ENCODE results near the gene ARL6IP4.
"Not testable (repeated sequence)": the region's sequence is repeated elsewhere in the genome, so short reads cannot be mapped to it uniquely, and the experiment has no call there.

ARL6IP4 gene

GRCh38 chr12:123011701-123012100, 31.2 kb downstream of the ARL6IP4 start:
- no peak for DNase-seq (ENCODE audit: low spot score)

- no peak for DNase-seq (ENCODE audit: low spot score)
These were observed 33.0 kb downstream of the ARL6IP4 start for GRCh38 chr12:123013185-123014095.

GRCh38 chr12:123014473-123014872, 34.0 kb downstream of the ARL6IP4 start:
- not testable (repeated sequence) for DNase-seq (ENCODE audit: low spot score)

- no peak for DNase-seq (ENCODE audit: low spot score)
These were observed 37.3 kb downstream of the ARL6IP4 start for GRCh38 chr12:123017753-123018152.

DNA sequence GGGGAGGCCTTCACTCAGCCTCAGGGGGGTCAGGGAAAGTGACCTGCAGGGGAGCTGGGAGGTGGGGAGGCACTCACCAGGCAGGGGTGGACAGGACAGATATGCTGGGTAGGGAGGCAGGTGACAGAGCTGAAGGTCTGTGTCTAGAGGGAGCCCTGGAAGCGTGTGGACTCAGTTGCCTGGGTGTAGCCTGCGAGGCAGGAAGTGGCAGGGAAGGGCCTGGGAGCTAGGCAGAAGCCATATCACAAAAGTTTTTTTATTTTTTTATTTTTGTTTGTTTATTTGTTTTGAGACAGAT, 39.3 kb downstream of the ARL6IP4 start:
- no peak for DNase-seq (ENCODE audit: low spot score)

- no peak for DNase-seq (ENCODE audit: low spot score)
These were observed 41.5 kb downstream of the ARL6IP4 start for GRCh38 chr12:123021688-123022604.

GRCh38 chr12:123022846-123023245, 42.4 kb downstream of the ARL6IP4 start:
- DNase-seq (ENCODE audit: low spot score), result no peak

- DNase-seq (ENCODE audit: low spot score), result peak; percentile 65
These were observed 44.4 kb downstream of the ARL6IP4 start for GRCh38 chr12:123024819-123025391.

DNA sequence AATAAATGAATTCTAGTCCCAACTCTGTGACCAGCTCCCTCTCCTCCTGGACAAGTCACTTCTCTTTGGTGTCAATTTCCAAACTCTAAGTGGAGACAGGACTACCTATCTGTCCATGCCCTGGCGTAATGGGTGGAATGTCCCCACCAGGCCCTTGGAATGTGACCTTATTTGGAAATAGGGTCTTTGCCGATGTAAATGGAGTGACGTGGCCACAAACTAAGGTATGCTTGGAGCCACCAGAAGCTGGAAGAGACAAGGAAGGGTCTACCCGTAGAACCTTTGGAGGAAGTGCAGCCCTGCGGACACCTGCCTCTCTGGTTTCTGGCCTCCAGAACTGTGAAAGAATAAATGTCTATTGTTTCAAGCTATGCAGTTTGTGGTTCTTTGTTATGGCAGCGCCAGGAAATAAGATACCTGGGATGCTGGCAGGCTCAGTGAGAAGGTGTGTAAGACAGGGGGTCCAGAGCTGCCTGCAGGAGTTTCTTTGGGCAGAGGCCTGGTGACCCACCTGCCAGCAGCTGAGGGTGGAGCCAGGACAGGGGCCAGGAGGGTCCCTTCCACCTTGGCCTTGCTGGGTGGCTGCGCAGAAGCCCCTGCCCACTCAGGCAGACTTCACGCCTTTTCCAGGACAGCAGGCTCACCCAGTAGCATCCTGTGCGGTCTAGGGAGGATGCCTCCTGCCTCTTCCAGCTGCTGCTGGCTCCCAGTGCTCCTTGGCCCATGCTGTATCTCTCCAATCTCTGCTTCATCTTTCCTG, 45.8 kb downstream of the ARL6IP4 start:
- DNase-seq (ENCODE audit: low spot score), result no peak

DNA sequence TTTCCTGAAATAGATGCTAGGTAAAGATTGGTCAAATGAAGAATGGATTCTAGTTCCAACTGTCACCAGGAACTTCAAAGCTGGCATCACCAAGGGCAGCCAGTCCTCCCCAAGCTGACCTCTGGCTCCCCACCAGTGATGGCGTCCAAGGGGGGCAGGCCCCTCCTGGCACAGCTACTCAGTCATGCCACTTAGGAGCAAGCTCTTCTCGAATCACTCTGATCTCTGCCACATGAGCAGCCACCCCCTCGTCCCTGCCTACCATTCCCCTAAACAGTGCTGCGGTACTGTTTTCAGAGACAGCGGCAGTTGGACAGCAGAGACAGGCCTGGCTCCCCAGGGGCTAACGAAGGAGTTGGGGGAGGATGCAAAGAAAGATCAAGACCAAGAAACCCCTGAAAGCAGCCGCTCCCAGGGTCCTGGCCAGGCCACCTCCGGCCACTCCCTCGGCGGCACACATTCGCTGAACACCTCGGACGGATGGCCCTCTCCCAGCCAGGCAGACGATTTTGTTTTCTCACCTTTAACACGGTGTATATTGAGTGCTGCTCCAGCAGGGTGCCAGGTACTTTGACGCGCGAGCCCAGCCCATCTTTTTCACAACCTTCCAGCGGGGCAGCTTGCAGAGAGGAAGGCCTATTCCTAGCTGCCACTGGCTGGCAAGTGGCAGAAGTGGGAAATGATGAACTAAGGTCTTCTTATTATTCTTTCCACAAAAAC, 47.4 kb downstream of the ARL6IP4 start:
- no peak for DNase-seq (ENCODE audit: low spot score)

- no peak for DNase-seq (ENCODE audit: low spot score)
These were observed 48.0 kb downstream of the ARL6IP4 start for GRCh38 chr12:123028475-123028874.

- DNase-seq (ENCODE audit: low spot score), result no peak
These were observed 49.1 kb downstream of the ARL6IP4 start for GRCh38 chr12:123029550-123029949.

DNA sequence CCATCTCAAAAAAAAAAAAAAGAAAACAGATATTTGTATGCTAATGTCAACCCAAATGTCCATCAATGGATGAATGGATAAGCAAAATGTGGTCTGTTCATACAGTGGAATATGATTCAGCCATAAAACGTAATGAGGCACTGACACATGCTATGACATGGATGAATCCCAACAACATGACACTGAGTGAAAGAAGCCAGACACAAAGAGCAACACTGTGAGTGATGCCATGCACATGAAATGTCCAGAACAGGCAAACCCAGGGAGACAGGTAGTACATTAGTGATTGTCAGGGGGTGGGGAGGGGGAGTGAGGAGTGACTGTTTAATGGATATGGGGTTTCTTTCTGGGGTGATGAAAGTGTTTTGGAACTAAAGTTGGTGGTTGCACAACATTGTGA, 50.2 kb downstream of the ARL6IP4 start:
- DNase-seq (ENCODE audit: low spot score), result no peak

DNA sequence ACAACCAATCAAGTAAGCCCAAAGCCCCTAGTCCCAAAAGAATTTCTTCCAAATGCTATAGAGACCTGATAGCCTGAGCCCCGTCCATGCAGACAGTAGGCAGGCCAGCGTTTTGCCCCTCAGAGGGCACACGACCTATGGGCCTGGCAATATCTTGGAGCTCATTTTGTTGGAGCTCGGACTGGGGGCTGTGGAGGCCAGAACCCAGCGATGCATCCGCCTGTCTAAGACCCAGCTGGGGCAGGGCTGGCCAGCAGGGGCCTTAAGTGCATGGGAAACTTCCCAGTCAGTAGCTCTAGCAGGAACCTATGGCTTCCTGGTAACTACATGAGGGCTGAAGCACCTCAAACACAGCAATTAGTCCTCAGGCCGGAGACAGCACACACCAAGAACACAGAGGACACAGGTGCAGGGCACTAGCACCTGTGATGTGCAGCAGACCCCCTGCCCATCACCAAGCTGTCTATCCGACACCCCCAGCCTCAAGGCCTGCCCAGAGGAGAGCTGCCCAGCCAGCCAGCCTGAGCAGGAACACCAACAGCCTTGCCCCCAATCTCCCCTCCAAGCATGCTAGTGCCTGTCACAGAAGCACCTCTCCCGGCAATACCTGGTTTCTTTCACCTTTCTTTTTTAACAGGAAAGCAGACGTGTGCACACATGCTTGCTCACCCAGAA, 50.8 kb downstream of the ARL6IP4 start:
- no peak for DNase-seq (ENCODE audit: low spot score)

Data from activated CD4-positive, alpha-beta T cell treated with anti-CD3 and anti-CD28 coated beads, Interleukin-2, Interleukin-4, amounts not matched to agents 100 ng/mL and 50 ng/mL, durations not matched to agents 16 hours and 8 hours (primary cell).